ENCODE results near the gene KRT20. TPM values are rescaled to one million over a fixed set of nuclear protein-coding genes. Genes with fewer than 3 reads are reported as not detected.

Gene KRT20
- total and polyA plus RNA-seq, 2 donors (not counting 3 experiments of a cell fraction or from before 2014, with no cell fraction given) = not detected

- FAIRE-seq (no peak), DNase-seq (ENCODE audit: low read depth, low spot score) (no peak)
- H3K27me3 ChIP-seq (ENCODE audit: control insufficient read depth in 2 of 2, insufficient read depth in 2 of 2, low read length in 2 of 2) = peaks cover 0 to 17% of the 10 kb centered on the region in 2 experiments
- H3K79me2 ChIP-seq (ENCODE audit: control insufficient read depth, insufficient read depth, low read length) = no peaks in the 10 kb centered on the region
- H3K36me3 ChIP-seq (ENCODE audit: control insufficient read depth in 2 of 2, extremely low read depth in 1 of 2, insufficient read depth in 2 of 2, low read length in 2 of 2) = no peaks in the 10 kb centered on the region
- dilution Hi-C loops (cut with MboI; ENCODE audit: extremely low pct_ligation_motif_present, low sequenced_read_pairs) (no loop called here), intact Hi-C loops (cut with micrococcal nuclease) (no loop called here)
- H3K27ac ChIP-seq (ENCODE audit: insufficient read depth, low read depth, low read length) = no peak within 1 kb of the TSS
- no TSS peak for BruUV-seq (replicated peaks)
- H3K9me1 ChIP-seq (replicated peaks; ENCODE audit: control insufficient read depth, extremely low read depth, insufficient read depth, low read length) = no peaks in the 10 kb centered on the region
- H3K4me2 ChIP-seq (ENCODE audit: insufficient read depth, low read length) = no peak within 1 kb of the TSS
- no peak within 1 kb of the TSS for H3K4me3 ChIP-seq (replicated peaks in 1 of 3; ENCODE audit: insufficient read depth in 1 of 3, low read depth in 1 of 3, low read length in 3 of 3)
- H3K4me1 ChIP-seq (ENCODE audit: control insufficient read depth, extremely low read depth, insufficient read depth, low read length) = no peaks in the 10 kb centered on the region
- H2AFZ ChIP-seq (ENCODE audit: low read depth, low read length) = no peak within 1 kb of the TSS
- POLR2A ChIA-PET = no interaction called here
- no peaks in the 10 kb centered on the region for H4K20me1 ChIP-seq (replicated peaks; ENCODE audit: control insufficient read depth, extremely low read depth, insufficient read depth, low read length)
- H3K9me3 ChIP-seq (replicated peaks; ENCODE audit: control insufficient read depth, insufficient read depth, low read length) = no peaks in the 10 kb centered on the region
- TF ChIP-seq POLR2AphosphoS5 (IDR thresholded peaks at IDR 0.05; ENCODE audit: insufficient read depth, low read depth, low read length) (no peak), MYC (IDR thresholded peaks at IDR 0.05; ENCODE audit: low read depth, low read length) (no peak), GATA2 (IDR thresholded peaks at IDR 0.05; ENCODE audit: insufficient read depth, insufficient read length, low read depth, low read length) (no peak), CTCF (IDR thresholded peaks at IDR 0.05; ENCODE audit: extremely low read depth in 1 of 2, insufficient read depth in 1 of 2, low read depth in 1 of 2, low read length in 2 of 2) (no peak)
- H3K9ac ChIP-seq (replicated peaks; ENCODE audit: extremely low read depth, insufficient read depth, low read length) = no peak within 1 kb of the TSS
- CTCF ChIA-PET = interaction anchor here (1.2 to 1.5 kb wide), 3 partner anchors 10 to 796 kb away, joined by 3 to 5 read pairs (median 5); partner anchors contain the start of gene KRT20
Measured at GRCh38 chr17:40866838-40867237, 18.2 kb downstream of the KRT20 start, which contains the start of gene KRT12. KRT12 (minus strand) TSS chr17:40867223; CDS start chr17:40867186, 37 bp downstream.

All from endothelial cell of umbilical vein (primary cell).